Calu3 (cell line): ENCODE results near the gene AKAP12. TPM values are rescaled to one million over a fixed set of nuclear protein-coding genes. Genes with fewer than 3 reads are reported as not detected.

Experiments
- BruUV-seq: library from RNA; stranded (reverse); fragments of 400-500 nt; replicated peaks from 2 replicates; lab custom pipeline; 2021; lab: Mats Ljungman, UMichigan
- CTCF ChIA-PET: fragments of 300-600 bp; sonication (Branson Sonifier 250); formaldehyde crosslinking; loops from one replicate; lab custom pipeline; 2022; ENCODE audit warnings: antibody characterized with exemption; lab: Charles Lee
- DNase-seq: peaks from one replicate; pipeline ENCODE4 v3.0.0; 2022
- H3K27ac Mint-ChIP-seq: one replicate; pipeline ENCODE4 v1.8.0; 2022; ENCODE audit warnings: mixed read lengths; ENCODE audit not compliant: unreplicated experiment
- H3K27me3 Mint-ChIP-seq: one replicate; pipeline ENCODE4 v1.8.0; 2022; ENCODE audit warnings: mixed read lengths; ENCODE audit not compliant: unreplicated experiment
- H3K36me3 Mint-ChIP-seq: one replicate; pipeline ENCODE4 v1.8.0; 2022; ENCODE audit warnings: mild to moderate bottlenecking, moderate library complexity, mixed read lengths; ENCODE audit not compliant: insufficient read depth, unreplicated experiment
- H3K4me1 Mint-ChIP-seq: one replicate; pipeline ENCODE4 v1.8.0; 2022; ENCODE audit warnings: mild to moderate bottlenecking, low read depth, mixed read lengths; ENCODE audit not compliant: unreplicated experiment
- H3K4me3 Mint-ChIP-seq: one replicate; pipeline ENCODE4 v1.8.0; 2022; ENCODE audit warnings: mild to moderate bottlenecking, low read depth, moderate library complexity, mixed read lengths; ENCODE audit not compliant: unreplicated experiment
- H3K9me3 Mint-ChIP-seq: one replicate; pipeline ENCODE4 v1.8.0; 2022; ENCODE audit warnings: low read depth, mixed read lengths; ENCODE audit not compliant: unreplicated experiment
- CTCF ChIP-seq: fragments of 200-600 bp; IDR thresholded peaks from one replicate; pipeline ENCODE4 v1.8.0; 2022; ENCODE audit warnings: antibody characterized with exemption; ENCODE audit not compliant: unreplicated experiment
- intact Hi-C: fragments of 100-400 bp; cut with micrococcal nuclease; formaldehyde crosslinking; loops from one replicate; pipeline ENCODE4 v1.10.0; 2022; ENCODE audit not compliant: unreplicated experiment
- total RNA-seq: library from RNA; stranded (reverse); gene quantifications from 2 replicates; pipeline ENCODE4 v1.2.3, GENCODE V29; 2022

AKAP12 gene
- total RNA-seq, 1 experiment from 2014 or later: 31.8 TPM

DNA sequence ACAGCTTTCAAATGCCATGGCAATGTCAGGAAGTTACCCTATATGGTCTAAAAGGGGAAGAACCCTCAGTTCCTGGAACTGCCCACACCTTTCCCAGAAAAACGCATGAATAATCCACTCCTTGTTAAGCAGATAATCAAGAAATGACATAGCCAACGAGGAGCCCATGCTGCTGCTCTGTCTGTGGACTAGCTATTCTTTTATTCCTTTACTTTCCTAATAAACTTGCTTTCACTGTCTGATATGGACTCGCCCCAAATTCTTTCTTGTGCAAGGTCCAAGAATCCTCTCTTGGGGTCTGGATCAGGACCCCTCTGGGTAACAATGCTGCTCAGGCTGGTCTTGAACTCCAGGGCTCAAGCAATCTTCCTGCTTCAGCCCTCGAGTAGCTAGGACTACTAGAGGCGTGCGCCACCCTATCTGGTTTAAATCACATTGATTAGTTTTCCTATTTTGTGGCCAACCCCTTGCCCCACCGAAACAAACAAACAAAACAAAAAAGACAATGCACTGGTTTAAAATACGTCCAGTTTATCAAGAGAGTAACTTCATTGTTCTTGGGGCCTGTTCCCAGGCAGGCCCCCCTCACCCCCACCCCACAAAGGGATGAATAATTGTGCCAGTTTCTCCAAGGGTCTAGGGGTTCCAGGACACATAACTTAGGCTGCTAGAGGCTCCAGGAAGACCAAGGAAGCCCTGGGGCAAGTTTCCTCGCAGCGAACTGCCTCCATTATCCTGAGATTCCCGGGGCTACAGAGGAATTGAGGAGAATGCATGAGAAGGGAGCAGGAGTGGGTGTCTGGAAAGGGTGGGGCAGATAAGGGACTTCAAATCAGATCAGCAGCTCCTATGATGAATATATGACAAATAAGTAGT is 10.1 kb upstream of the AKAP12 start:
- no peak for TF ChIP-seq CTCF
- Mint-ChIP-seq H3K36me3 (no peaks in the 10 kb centered on the region), H3K4me1 (no peaks in the 10 kb centered on the region), H3K27ac (no peak overlapping the region), H3K4me3 (no peak overlapping the region), H3K9me3 (no peaks in the 10 kb centered on the region), H3K27me3 (no peaks in the 10 kb centered on the region)
- no peak for DNase-seq
- CTCF ChIA-PET: interaction anchor here (0.7 kb wide), 1 partner anchor 512 kb away, joined by 3 read pairs; no protein-coding TSS in a partner anchor
- BruUV-seq: no TSS peak
- intact Hi-C loops: no loop called here

DNA sequence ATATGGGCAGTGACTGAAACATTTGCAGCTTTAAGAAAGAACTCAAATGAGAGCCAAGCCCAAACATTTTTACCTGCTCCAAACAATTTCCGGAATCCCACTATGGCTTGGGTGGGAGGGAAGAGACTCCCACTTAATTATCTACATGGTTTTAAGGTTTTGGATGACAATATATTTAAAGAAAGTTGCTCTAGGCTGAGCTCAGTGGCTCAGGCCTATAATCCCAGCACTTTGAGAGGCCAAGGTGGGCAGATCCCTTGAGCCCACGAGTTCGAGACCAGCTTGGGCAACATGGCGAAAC is 9.5 kb upstream of the AKAP12 start:
- TF ChIP-seq CTCF: no peak
- Mint-ChIP-seq H3K9me3 (no peaks in the 10 kb centered on the region), H3K27me3 (no peaks in the 10 kb centered on the region), H3K36me3 (no peaks in the 10 kb centered on the region), H3K4me3 (no peak overlapping the region), H3K4me1 (no peaks in the 10 kb centered on the region), H3K27ac (no peak overlapping the region)
- intact Hi-C loops: no loop called here
- BruUV-seq: no TSS peak
- no peak for DNase-seq
- CTCF ChIA-PET: interaction anchor here (0.7 kb wide), 1 partner anchor 512 kb away, joined by 3 read pairs; no protein-coding TSS in a partner anchor

- no peak overlapping the region for H3K27ac Mint-ChIP-seq
- no TSS peak for BruUV-seq
- H3K36me3 Mint-ChIP-seq: no peaks in the 10 kb centered on the region
- DNase-seq: no peak
- CTCF ChIA-PET: no interaction called here
- no peaks in the 10 kb centered on the region for H3K4me1 Mint-ChIP-seq
- no peaks in the 10 kb centered on the region for H3K9me3 Mint-ChIP-seq
- no peak for TF ChIP-seq CTCF
- H3K4me3 Mint-ChIP-seq: no peak overlapping the region
- H3K27me3 Mint-ChIP-seq: no peaks in the 10 kb centered on the region
- intact Hi-C loops: no loop called here
Measured at GRCh38 chr6:151232899-151233298, 6.9 kb upstream of the AKAP12 start.

- H3K36me3 Mint-ChIP-seq: no peaks in the 10 kb centered on the region
- TF ChIP-seq CTCF: no peak
- no peaks in the 10 kb centered on the region for H3K27me3 Mint-ChIP-seq
- H3K27ac Mint-ChIP-seq: no peak overlapping the region
- no TSS peak for BruUV-seq
- intact Hi-C loops: no loop called here
- no peak overlapping the region for H3K4me3 Mint-ChIP-seq
- DNase-seq: no peak
- H3K4me1 Mint-ChIP-seq: no peaks in the 10 kb centered on the region
- CTCF ChIA-PET: no interaction called here
- H3K9me3 Mint-ChIP-seq: no peaks in the 10 kb centered on the region
Measured at GRCh38 chr6:151233731-151234130, 6.0 kb upstream of the AKAP12 start.
